ENCODE data around the gene FAM20C. TPM values are rescaled to one million over a fixed set of nuclear protein-coding genes. Genes with fewer than 3 reads are reported as not detected.

The FAM20C gene
- total RNA-seq, 1 donor: 16.8 TPM

DNA sequence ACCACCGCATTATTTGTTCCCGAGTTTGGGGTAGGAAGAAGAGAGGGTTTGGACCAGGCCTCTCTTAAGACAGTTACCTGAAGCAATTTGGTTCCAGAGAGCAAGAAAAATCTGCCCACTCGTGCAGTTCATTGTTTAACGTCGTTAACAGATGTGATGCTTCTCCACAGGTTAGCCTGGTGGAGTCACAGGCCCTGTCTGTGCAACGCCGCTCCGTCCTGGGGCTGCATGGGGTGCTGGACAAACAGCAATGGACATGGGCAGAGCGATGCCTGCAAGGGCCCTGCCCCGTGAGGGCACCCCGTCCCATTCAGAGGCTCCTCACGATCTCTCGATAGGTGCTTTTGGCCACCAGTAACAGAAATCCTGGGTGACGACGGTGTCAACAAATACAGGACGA, 107.3 kb downstream of the FAM20C start:
- no peak for DNase-seq (ENCODE audit: low read depth)

DNA sequence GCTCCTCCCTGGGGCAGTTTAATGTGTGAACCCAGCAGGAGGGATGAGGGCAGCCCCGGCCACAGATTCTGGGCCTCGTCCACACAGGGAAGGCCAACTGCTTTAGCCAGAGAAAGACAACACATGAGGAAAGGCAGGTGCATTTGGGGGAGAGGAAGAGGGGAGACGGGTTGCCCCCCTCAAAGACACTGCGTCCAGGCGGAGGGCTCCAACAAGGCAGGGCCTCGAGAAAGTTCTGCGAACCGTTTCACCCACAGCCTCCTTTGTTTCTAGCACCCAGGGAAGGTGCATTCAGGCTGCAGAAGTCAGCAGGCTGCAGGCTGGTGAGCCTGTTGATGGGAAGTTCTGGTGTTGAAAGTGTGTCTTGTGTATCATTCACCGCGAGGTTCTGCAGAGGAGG, 107.7 kb downstream of the FAM20C start:
- TF ChIP-seq, protein P1, sequence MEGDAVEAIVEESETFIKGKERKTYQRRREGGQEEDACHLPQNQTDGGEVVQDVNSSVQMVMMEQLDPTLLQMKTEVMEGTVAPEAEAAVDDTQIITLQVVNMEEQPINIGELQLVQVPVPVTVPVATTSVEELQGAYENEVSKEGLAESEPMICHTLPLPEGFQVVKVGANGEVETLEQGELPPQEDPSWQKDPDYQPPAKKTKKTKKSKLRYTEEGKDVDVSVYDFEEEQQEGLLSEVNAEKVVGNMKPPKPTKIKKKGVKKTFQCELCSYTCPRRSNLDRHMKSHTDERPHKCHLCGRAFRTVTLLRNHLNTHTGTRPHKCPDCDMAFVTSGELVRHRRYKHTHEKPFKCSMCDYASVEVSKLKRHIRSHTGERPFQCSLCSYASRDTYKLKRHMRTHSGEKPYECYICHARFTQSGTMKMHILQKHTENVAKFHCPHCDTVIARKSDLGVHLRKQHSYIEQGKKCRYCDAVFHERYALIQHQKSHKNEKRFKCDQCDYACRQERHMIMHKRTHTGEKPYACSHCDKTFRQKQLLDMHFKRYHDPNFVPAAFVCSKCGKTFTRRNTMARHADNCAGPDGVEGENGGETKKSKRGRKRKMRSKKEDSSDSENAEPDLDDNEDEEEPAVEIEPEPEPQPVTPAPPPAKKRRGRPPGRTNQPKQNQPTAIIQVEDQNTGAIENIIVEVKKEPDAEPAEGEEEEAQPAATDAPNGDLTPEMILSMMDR (IDR thresholded peaks at IDR 0.05; ENCODE audit: insufficient read depth, low read depth, low read length): no peak
- no peak for DNase-seq (ENCODE audit: low read depth)
- no peak overlapping the region for H3K4me3 ChIP-seq (ENCODE audit: low read depth, low read length)

More for the DNA sequence above, 107.3 kb downstream of the FAM20C start:
- no peak overlapping the region for H3K4me3 ChIP-seq (ENCODE audit: low read depth, low read length)
- TF ChIP-seq, protein P1 (IDR thresholded peaks at IDR 0.05; ENCODE audit: insufficient read depth, low read depth, low read length): no peak

DNA sequence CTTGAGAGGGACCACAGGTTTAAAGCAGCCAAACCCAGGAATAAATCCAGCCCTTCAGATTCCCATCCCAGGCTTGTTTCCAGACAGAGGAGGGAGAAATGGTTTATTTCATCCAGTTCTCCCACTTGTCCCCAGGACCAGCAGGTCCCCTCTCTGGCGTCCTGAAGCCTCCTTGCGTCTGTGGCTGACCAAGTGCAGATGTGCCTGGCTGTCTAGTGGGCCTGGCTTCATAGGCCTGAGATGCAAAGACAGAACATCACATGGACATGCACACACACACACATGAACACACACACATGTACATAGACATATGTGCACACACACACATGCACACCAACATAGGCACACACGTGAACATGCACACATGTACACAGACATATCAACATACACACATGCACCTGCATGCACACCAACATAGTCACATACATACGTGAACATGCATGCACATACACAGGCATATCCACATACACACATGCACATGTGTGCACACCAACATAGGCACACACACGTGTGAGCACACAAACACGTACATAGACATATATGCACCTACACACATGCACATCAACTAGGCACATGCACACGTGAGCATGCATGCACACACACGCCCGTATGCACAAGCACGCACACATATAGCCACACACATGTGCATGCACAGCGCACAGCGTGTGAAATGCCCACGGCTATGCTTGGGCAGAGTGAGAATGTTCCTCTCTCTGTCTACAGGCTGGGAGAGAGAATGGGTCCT, 108.3 kb downstream of the FAM20C start:
- no peak for DNase-seq (ENCODE audit: low read depth)
- TF ChIP-seq, protein P1 (IDR thresholded peaks at IDR 0.05; ENCODE audit: insufficient read depth, low read depth, low read length): no peak
- no peak overlapping the region for H3K4me3 ChIP-seq (ENCODE audit: low read depth, low read length)

DNA sequence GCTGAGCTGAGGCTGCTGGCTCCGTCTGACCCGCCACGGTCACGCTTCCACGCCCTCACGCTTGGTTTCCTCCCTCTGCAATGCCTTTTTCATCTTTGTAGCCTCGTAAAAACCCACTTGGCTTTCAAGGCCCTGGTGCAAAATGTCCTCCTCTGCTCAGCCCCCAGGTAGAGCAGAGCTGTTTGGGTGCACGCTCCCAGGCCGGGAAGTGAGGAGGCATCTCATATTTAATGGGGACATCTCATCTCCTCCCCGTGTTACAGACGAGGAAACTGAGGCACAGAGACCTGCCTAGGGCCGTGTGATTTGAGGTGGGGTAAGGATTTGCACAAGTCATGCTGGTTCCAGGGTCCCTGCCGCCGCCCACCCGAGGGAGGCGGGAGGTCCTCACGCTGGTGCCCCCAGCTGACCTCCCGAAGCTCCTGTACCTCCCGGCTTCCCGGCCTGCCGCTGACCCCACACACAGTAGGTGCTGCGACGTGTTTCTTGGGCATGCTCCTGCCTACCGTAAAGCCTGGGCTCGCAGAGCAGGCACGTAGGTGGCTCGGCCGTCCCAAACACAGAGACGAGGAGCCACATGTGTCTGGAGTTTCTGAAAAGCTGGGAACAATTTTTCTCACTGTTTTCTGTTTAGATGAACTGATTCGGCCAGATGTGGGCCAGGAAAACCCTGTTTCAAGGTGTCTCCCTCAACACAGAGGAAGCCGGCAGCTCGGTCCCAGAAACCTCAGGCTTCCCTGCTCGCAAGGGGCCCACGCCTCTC, 109.1 kb downstream of the FAM20C start:
- TF ChIP-seq, protein P1 (IDR thresholded peaks at IDR 0.05; ENCODE audit: insufficient read depth, low read depth, low read length): no peak
- DNase-seq (ENCODE audit: low read depth): no peak
- no peak overlapping the region for H3K4me3 ChIP-seq (ENCODE audit: low read depth, low read length)

DNA sequence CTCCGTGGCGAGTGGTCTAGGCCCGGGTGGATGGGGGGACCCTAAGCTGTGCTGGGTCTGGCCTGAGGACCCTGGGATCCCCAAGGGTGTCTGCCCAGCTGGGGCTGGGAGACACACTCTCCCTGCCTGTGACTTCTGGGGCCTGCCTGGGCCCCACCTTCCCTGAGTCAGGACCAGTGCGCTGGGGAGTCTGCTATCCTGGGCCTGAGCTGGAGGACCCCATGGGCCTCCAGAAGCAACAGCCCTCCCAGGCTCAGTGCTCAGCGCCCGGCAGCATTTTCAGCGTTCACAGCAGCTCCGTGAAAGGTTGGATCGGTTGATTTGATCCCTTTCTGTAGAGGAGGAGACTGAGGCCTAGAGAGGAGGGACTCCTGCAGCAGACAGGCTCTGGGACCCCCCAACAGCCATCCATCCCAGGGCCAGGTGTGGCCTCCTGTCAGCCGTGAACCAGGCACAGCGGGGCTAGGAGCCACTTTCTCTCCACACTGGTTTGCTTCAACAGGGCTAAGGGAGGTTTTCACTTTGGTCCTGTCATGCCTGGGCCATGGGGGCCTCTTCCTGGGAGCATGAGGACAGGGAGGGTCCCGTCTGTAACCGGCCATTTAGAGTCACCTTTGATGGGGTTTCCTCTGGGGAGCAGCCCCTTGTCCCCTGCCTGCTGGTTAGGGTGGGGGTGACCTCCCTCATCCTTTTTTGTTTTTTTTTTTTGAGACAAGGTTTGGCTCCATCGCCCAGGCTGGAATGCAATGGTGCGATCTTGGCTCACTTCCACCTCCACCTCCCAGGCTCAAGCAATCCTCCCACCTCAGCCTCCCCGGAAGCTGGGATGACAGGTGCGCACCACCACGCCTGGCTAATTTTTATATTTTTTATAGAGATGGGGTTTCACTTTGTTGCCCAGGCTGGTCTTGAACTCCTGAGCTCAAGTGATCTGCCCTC, 110.0 kb downstream of the FAM20C start:
- TF ChIP-seq, protein P1 (IDR thresholded peaks at IDR 0.05; ENCODE audit: insufficient read depth, low read depth, low read length): no peak

DNA sequence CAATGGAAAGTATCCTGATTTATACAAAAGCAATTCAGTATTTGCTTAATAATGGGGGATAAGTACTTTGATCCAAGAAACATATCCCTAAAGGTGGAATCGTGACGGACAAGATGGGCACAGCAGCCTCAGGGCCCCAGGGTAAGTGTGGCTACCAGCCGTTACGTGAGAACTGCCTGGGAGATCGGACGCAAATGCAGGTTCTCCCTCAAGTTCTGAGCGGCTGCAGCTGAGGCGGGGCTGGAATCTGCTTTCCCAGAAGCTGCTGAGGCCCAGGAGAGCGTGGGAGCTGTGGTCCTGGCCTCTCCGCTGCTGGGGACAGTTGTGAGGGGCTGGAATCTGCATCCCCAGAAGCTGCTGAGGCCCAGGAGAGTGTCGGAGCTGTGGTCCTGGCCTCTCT, 111.1 kb downstream of the FAM20C start:
- TF ChIP-seq, protein P1 (IDR thresholded peaks at IDR 0.05; ENCODE audit: insufficient read depth, low read depth, low read length): no peak
- no peak for DNase-seq (ENCODE audit: low read depth)

More for the DNA sequence above, 110.0 kb downstream of the FAM20C start:
- no peak overlapping the region for H3K4me3 ChIP-seq (ENCODE audit: low read depth, low read length)
- DNase-seq (ENCODE audit: low read depth): no peak

More for the DNA sequence above, 111.1 kb downstream of the FAM20C start:
- no peak overlapping the region for H3K4me3 ChIP-seq (ENCODE audit: low read depth, low read length)
